ENCODE results near the gene MUC2.

The MUC2 gene

GRCh38 chr11:1073261-1073724, 1.4 kb upstream of the MUC2 start:
- no peak for DNase-seq

- DNase-seq = no peak
These were observed 827 bp upstream of the MUC2 start for GRCh38 chr11:1073851-1074243.

GRCh38 chr11:1075341-1075911, 752 bp downstream of the MUC2 start:
- no peak for DNase-seq

- DNase-seq = no peak
These were observed 1.5 kb downstream of the MUC2 start for GRCh38 chr11:1076061-1076665.

GRCh38 chr11:1077033-1077416, 2.4 kb downstream of the MUC2 start:
- no peak for DNase-seq

- no peak for DNase-seq
These were observed 2.9 kb downstream of the MUC2 start for GRCh38 chr11:1077417-1078119.

GRCh38 chr11:1078191-1078601, 3.5 kb downstream of the MUC2 start:
- no peak for DNase-seq

GRCh38 chr11:1081601-1082311, 7.1 kb downstream of the MUC2 start:
- DNase-seq = no peak

- no peak for DNase-seq
These were observed 7.7 kb downstream of the MUC2 start for GRCh38 chr11:1082346-1082727.

GRCh38 chr11:1082728-1083620, 8.3 kb downstream of the MUC2 start:
- DNase-seq = no peak

GRCh38 chr11:1083621-1084551, 9.2 kb downstream of the MUC2 start:
- no peak for DNase-seq

- DNase-seq = no peak
These were observed 10.1 kb downstream of the MUC2 start for GRCh38 chr11:1084561-1085439.

- DNase-seq = no peak
These were observed 10.9 kb downstream of the MUC2 start for GRCh38 chr11:1085440-1086170.

- DNase-seq = no peak
These were observed 11.8 kb downstream of the MUC2 start for GRCh38 chr11:1086171-1087102.

GRCh38 chr11:1087279-1087960, 12.7 kb downstream of the MUC2 start:
- no peak for DNase-seq

- DNase-seq = no peak
These were observed 13.6 kb downstream of the MUC2 start for GRCh38 chr11:1087961-1088926.

Measured in NCI-H1105 treated with DMSO at 0.1 percent for 48 hours (cell line).